Measurements from ENCODE around the gene USP6NL.

DNA sequence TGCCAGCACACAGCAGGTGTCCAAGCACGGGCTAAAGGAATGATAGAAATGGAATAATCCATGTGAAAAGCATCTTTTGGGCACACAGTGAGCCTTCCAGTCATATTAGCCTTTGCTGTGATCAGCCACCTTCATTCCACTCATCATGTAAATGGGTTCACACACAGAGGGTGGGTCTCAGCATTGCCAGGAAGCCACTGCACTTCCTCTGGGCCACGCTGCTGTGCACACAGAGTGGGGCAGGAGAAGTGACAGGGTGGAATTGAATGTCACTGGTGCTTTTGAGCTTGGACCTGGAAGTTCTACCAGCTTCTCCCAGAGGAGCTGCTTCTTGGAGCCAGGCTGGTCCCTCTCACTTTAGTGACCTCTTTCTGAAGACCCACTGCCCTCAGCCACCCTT is 203.5 kb downstream of the USP6NL start:
- no peak for TF ChIP-seq EZH2 (IDR thresholded peaks at IDR 0.05; ENCODE audit: low read length)
- TF ChIP-seq, protein P1, sequence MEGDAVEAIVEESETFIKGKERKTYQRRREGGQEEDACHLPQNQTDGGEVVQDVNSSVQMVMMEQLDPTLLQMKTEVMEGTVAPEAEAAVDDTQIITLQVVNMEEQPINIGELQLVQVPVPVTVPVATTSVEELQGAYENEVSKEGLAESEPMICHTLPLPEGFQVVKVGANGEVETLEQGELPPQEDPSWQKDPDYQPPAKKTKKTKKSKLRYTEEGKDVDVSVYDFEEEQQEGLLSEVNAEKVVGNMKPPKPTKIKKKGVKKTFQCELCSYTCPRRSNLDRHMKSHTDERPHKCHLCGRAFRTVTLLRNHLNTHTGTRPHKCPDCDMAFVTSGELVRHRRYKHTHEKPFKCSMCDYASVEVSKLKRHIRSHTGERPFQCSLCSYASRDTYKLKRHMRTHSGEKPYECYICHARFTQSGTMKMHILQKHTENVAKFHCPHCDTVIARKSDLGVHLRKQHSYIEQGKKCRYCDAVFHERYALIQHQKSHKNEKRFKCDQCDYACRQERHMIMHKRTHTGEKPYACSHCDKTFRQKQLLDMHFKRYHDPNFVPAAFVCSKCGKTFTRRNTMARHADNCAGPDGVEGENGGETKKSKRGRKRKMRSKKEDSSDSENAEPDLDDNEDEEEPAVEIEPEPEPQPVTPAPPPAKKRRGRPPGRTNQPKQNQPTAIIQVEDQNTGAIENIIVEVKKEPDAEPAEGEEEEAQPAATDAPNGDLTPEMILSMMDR (optimal IDR thresholded peaks at IDR 0.05 in 1 of 3, IDR thresholded peaks at IDR 0.05 in 1 of 3, conservative IDR thresholded peaks at IDR 0.05 in 1 of 3; ENCODE audit: extremely low read depth in 1 of 3, insufficient read depth in 2 of 3, low read length in 3 of 3): no peak
